ENCODE data around the gene OCA2. TPM values are rescaled to one million over a fixed set of nuclear protein-coding genes. Genes with fewer than 3 reads are reported as not detected.
"Not testable (repeated sequence)": the region's sequence is repeated elsewhere in the genome, so short reads cannot be mapped to it uniquely, and the experiment has no call there.

Gene OCA2
- under 1 TPM in 1 of 2 donors, not detected in 1; 0.14 TPM for total RNA-seq

DNA sequence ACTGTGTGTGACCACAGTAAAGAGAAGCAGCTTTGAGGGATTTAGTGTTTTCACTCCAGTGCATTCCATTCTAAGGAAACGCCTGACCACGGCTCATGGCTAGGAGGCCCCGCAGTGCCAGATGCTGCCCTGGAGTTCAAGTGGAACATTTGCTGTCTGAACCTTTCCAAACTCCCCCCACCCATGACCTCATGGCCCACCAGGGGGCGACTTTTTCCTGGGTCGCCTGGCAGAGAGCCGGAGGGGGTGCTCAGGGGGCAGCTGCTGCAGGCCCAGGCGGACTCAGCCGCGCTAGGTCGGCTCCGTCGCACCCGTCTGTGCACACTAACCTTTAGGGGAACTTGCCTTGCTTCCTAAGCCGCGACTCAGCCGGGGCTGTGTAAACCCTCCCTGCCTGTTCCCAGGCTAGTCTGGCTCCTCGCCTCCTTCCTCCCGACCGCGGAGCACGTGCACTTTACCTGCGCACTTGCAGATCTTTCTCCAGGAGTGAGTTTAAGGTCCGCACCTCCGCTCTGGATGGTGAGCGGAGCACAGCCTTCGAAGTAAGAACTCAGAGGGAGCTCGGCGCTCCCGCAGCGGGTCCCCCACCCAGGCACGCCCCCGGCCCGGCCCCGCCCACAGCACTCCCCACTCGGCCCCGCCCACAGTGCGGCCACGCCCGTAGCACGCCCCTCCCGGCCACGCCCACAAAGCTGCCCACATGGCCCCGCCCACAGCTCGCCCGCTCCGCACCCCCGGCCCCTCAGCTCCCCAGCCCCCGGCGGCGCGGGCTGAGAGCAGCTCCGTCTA is at the start of gene OCA2:
OCA2 (minus strand) TSS at position 550 of the 789 bp plus-strand sequence. CDS start 17,441 bp downstream, outside the sequence.
- Mint-ChIP-seq H3K27ac (no peak within 1 kb of the TSS), H3K36me3 (ENCODE audit: insufficient read depth in 2 of 2) (peaks cover 0 to 2% of the 10 kb centered on the region in 2 donors), H3K4me3 (peak within 1 kb of the TSS; percentile 61 to 79), H3K4me1 (ENCODE audit: low read depth) (peaks cover 12% of the 10 kb centered on the region), H3K9me3 (no peaks in the 10 kb centered on the region), H3K27me3 (ENCODE audit: low read depth) (peaks cover 37% of the 10 kb centered on the region)
- peak; percentile 9 to 27 for ATAC-seq (replicated peaks in 1 of 2)
- DNase-seq: peak; percentile 69 to 73

DNA sequence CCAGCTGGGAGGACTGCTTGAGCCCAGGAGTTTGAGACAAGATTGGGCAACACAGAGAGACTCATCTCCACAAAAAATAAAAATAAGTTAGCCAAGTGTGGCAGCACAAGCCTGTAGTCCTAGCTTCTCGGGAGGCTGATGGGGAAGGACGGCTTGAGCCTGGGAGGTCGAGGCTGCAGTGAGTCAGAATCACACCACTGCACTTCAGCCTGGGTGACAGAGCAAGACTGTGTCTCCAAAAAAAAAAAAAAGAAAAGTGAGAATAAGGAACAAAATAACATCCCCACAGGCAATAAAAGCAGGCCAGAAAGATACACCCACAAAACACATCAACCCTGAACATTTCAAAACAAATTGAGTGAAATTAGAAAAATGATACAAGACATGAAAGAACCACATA is 48.7 kb upstream of the OCA2 start:
- Mint-ChIP-seq H3K36me3 (ENCODE audit: insufficient read depth in 2 of 2) (peaks cover 9 to 29% of the 10 kb centered on the region in 2 donors), H3K4me3 (no peak overlapping the region), H3K27ac (peak overlapping the region; percentile 85), H3K27me3 (ENCODE audit: low read depth) (no peaks in the 10 kb centered on the region), H3K9me3 (peaks cover 5 to 15% of the 10 kb centered on the region in 2 donors), H3K4me1 (ENCODE audit: low read depth) (no peaks in the 10 kb centered on the region)
- DNase-seq: no peak
- ATAC-seq (replicated peaks in 1 of 2): no peak

DNA sequence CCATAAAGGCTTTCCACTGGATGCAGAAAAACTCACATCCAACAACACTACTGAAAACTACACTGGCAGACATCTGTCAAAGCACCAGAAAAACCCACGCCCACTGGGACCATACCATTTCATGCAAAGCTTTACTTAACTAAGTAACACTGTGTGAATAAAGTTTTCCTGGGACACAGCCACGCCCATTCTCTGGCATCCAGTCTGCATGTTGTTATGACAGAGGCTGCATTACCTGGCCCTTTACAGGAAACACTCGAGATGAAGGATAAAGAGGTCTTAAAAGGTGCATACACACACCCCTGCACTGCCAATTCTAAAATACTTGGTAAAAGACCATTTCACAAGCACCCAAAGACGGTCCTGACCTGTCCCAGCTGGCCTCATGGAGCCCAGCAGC is 46.3 kb upstream of the OCA2 start:
- not testable (repeated sequence) for ATAC-seq (replicated peaks in 1 of 2); H3K4me3 Mint-ChIP-seq; DNase-seq; H3K4me1 Mint-ChIP-seq (ENCODE audit: low read depth); H3K27me3 Mint-ChIP-seq (ENCODE audit: low read depth); H3K27ac Mint-ChIP-seq
- peaks cover 9 to 20% of the 10 kb centered on the region in 2 donors for H3K36me3 Mint-ChIP-seq (ENCODE audit: insufficient read depth in 2 of 2)
- H3K9me3 Mint-ChIP-seq: peaks cover 5 to 13% of the 10 kb centered on the region in 2 donors

DNA sequence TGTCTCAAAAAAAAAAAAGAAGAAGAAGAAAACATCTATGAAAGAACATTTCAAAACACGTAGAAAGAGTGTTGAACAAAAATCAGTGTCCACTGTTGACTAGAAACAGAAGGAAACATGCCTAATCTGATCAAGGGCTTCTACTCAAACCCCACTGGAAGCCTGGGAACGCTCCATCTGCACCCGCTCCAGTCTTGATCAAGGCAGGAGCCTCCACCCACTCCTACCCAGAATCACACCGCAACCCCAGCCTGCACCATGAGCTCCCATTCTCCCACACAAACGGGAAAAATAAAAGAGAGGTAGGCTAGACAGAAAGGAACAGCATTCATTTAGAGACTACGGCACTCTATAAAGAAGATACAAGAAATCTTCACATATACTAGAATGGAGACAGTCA is 40.9 kb upstream of the OCA2 start:
- Mint-ChIP-seq H3K27ac (no peak overlapping the region), H3K4me1 (ENCODE audit: low read depth) (peaks cover 16% of the 10 kb centered on the region), H3K36me3 (ENCODE audit: insufficient read depth in 2 of 2) (peaks cover 3 to 11% of the 10 kb centered on the region in 2 donors), H3K9me3 (no peaks in the 10 kb centered on the region), H3K27me3 (ENCODE audit: low read depth) (no peaks in the 10 kb centered on the region), H3K4me3 (no peak overlapping the region)
- ATAC-seq (replicated peaks in 1 of 2) (no peak), DNase-seq (no peak)

DNA sequence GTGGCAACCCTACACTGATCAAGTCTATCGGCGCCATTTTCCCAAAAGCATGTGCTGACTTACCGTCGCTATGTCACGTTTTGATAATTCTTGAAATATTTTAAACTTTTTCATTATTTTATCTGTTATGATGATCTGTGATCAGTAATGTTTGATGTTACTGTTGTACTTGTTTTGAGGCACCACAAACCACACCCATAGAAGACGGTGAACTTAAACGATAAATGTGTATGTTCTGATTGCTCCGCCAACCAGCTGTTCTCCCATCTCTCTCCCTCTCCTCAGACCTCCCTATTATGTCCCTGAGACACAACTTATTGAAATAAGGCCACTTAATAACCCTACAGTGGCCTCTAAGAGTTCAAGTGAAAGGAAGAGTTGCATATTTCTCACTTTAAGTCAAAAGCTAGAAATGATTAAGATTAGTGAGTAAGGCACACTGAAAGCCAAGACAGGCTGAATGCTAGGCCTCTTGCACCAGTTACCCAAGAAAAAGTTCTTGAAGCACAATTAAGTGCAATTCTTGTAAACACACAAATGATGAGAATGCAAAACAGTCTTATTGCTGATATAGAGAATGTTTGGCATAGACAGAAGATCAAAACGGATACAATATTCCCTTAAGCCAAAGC is 38.4 kb upstream of the OCA2 start:
- Mint-ChIP-seq H3K4me3 (peak overlapping the region in 1 of 2 donors; percentile 43), H3K36me3 (ENCODE audit: insufficient read depth in 2 of 2) (peaks cover 5 to 11% of the 10 kb centered on the region in 2 donors), H3K27ac (peak overlapping the region; percentile 14), H3K4me1 (ENCODE audit: low read depth) (peaks cover 16% of the 10 kb centered on the region)
- peak; percentile 20 to 79 for ATAC-seq (replicated peaks in 1 of 2)
- H3K9me3 Mint-ChIP-seq; DNase-seq; H3K27me3 Mint-ChIP-seq (ENCODE audit: low read depth): not testable (repeated sequence)

DNA sequence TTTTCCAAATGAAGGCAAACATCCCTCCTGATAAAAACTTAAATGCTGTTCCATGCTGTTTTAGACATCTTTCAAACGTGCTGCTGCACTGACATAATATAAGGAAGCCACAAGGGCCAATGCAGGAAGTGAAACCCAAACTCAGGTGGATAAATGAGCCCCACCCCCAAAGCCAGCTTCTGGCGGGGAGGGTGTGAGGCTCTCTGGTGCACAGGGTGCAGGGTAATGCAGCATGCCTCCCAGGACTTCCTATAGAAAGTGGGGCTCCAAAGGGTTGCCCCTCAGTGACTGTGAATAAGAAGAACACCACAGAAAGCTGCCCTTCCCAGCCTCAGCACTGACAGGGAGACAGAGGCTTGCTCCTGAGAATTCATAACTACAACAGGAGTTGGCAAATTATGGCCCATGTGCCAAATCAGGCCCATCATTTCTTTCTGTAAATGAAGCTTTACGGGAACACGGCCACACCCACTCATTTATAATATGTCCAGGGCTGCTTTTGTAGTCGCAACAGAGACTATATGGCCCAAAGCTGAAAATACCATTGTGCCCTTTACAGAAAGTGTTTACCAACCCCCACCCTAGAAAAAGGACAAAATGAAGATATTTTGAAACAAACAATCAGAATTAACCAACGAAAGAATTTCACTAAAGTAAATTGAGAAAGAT is 37.3 kb upstream of the OCA2 start:
- ATAC-seq (replicated peaks in 1 of 2) (peak; percentile 47 to 78), DNase-seq (peak in 1 of 2 donors; percentile 24)
- H3K9me3 Mint-ChIP-seq; H3K27me3 Mint-ChIP-seq (ENCODE audit: low read depth): not testable (repeated sequence)
- Mint-ChIP-seq H3K4me1 (ENCODE audit: low read depth) (peaks cover 16% of the 10 kb centered on the region), H3K4me3 (peak overlapping the region in 1 of 2 donors; percentile 75), H3K27ac (peak overlapping the region; percentile 95), H3K36me3 (ENCODE audit: insufficient read depth in 2 of 2) (peaks cover 5 to 11% of the 10 kb centered on the region in 2 donors)

DNA sequence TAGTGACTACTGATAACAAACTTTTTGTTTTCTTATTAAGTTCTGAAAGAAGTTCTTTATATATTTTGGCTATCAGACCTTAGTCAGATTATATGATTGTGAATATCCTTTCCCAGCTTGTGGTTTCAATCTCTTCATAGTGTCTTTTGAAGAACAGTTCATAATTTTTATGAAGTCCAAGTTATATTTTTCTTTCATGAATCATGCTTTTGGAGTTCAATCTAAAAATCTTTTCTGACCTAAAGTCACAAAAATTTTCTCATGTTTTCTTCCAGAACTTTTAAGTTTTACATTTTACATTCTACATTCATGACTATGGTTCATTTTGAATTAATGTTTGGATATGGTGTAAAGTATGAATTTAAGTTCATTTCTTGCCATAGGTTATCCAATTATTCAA is 34.2 kb upstream of the OCA2 start:
- Mint-ChIP-seq H3K4me1 (ENCODE audit: low read depth) (peaks cover 16% of the 10 kb centered on the region), H3K36me3 (ENCODE audit: insufficient read depth in 2 of 2) (peaks cover 3 to 6% of the 10 kb centered on the region in 2 donors), H3K27me3 (ENCODE audit: low read depth) (no peaks in the 10 kb centered on the region), H3K9me3 (no peaks in the 10 kb centered on the region), H3K4me3 (no peak overlapping the region), H3K27ac (peak overlapping the region; percentile 46)
- DNase-seq: no peak
- ATAC-seq (replicated peaks in 1 of 2): no peak

DNA sequence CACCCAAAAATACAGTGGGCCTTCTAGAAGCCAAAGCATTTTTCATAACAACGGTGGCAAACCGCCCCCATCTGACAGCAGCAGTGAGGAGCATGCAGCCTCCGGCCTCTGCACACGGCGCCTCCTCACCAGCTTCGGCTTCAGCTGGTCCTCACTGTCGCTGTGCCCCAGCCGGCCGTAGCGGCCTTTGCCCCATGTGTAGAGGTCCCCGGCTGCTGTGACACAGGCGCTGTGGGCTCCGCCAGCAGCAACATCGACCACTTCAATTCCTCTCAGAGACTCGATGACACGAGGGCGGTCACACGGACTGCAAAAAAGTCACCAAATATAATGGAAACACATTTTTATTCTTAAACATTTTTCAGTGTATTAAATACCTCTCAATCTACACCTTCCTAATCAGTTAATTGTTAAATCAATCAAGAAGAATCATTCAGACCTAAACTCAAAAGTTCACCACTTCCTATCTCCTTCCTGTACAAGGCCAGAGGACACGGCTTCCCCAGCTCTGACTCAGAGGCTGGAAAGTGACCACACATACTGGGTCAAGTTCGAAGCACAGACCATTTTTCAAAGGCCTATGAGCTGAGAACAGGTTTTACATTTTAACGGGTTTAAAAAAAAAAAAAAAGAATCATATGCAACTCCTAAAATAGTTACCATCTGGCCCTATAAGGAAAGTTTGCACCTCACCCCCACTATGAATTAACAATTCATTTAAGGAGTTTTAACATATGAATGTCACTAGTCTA is 33.6 kb upstream of the OCA2 start:
- Mint-ChIP-seq H3K27me3 (ENCODE audit: low read depth) (no peaks in the 10 kb centered on the region), H3K9me3 (no peaks in the 10 kb centered on the region), H3K27ac (peak overlapping the region; percentile 46), H3K36me3 (ENCODE audit: insufficient read depth in 2 of 2) (peaks cover 3 to 8% of the 10 kb centered on the region in 2 donors), H3K4me1 (ENCODE audit: low read depth) (peaks cover 13% of the 10 kb centered on the region), H3K4me3 (no peak overlapping the region)
- no peak for ATAC-seq (replicated peaks in 1 of 2)
- no peak for DNase-seq

DNA sequence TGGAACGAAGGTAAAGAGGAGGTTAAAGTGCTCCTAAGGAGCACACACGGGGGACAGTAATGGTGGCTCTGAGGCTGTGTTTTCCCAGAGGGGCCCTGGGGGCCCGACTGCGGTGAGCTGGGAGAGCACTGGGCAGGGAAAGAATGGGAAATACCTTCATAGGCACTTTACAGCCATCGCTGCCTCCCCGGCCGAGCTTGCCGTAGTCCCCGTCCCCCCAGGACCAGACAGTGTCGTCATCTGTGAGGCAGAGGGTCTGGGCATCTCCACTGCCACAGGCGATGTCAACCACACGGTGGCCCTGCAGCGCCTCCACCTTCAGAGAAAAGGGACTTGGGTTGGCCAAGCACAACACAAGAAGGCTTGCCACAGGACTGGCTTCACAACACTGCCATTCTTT is 32.8 kb upstream of the OCA2 start:
- Mint-ChIP-seq H3K27ac (no peak overlapping the region), H3K4me3 (no peak overlapping the region), H3K36me3 (ENCODE audit: insufficient read depth in 2 of 2) (peaks cover 3 to 8% of the 10 kb centered on the region in 2 donors), H3K27me3 (ENCODE audit: low read depth) (no peaks in the 10 kb centered on the region), H3K4me1 (ENCODE audit: low read depth) (peaks cover 6% of the 10 kb centered on the region), H3K9me3 (no peaks in the 10 kb centered on the region)
- DNase-seq (no peak), ATAC-seq (replicated peaks in 1 of 2) (no peak)

DNA sequence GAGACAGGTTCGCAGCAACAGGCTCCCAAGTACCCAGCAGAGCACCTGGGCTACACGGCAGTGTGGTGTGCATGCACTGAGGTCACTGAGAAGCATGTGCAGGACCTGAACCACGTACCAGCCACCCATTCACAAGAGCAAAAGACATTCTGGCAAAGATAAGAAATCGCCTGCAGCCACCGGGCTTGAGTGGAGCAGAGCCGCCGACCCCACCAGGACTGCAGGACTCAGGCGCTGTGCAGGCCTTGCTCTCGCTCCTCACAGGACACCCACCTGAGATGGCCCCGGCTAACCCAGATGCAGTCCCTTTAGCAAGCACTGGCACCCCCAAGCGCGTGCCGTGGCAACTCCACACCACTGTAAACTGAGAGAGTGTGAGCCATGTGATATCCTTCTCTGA is 32.3 kb upstream of the OCA2 start:
- peaks cover 3 to 8% of the 10 kb centered on the region in 2 donors for H3K36me3 Mint-ChIP-seq (ENCODE audit: insufficient read depth in 2 of 2)
- no peaks in the 10 kb centered on the region for H3K9me3 Mint-ChIP-seq
- H3K27ac Mint-ChIP-seq: no peak overlapping the region
- H3K27me3 Mint-ChIP-seq (ENCODE audit: low read depth): no peaks in the 10 kb centered on the region
- ATAC-seq (replicated peaks in 1 of 2) (no peak), DNase-seq (no peak)
- H3K4me3 Mint-ChIP-seq: no peak overlapping the region
- H3K4me1 Mint-ChIP-seq (ENCODE audit: low read depth): peaks cover under 1% of the 10 kb centered on the region

DNA sequence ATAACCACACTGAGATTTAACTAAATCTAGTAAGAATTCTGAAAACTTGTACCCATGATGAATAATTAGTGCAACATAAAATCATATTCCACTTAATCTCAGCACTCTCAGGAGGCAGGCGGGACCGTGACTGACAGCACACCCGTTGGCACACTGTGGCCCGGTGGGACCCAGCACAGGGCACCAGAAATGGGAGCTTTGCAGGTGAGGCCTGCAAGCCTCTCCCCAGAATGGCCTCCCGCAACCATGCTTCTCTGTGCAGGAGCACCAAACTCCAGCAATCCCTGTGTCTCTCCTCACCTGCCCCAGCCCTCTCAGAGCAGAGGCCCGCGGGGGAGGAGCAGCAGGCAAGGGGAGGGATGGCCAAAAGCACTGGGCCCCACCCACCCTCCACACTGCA is 31.5 kb upstream of the OCA2 start:
- Mint-ChIP-seq H3K27me3 (ENCODE audit: low read depth) (no peaks in the 10 kb centered on the region), H3K4me3 (no peak overlapping the region), H3K27ac (no peak overlapping the region), H3K9me3 (no peaks in the 10 kb centered on the region), H3K4me1 (ENCODE audit: low read depth) (no peaks in the 10 kb centered on the region), H3K36me3 (ENCODE audit: insufficient read depth in 2 of 2) (peaks cover 3 to 8% of the 10 kb centered on the region in 2 donors)
- DNase-seq (no peak), ATAC-seq (replicated peaks in 1 of 2) (no peak)

DNA sequence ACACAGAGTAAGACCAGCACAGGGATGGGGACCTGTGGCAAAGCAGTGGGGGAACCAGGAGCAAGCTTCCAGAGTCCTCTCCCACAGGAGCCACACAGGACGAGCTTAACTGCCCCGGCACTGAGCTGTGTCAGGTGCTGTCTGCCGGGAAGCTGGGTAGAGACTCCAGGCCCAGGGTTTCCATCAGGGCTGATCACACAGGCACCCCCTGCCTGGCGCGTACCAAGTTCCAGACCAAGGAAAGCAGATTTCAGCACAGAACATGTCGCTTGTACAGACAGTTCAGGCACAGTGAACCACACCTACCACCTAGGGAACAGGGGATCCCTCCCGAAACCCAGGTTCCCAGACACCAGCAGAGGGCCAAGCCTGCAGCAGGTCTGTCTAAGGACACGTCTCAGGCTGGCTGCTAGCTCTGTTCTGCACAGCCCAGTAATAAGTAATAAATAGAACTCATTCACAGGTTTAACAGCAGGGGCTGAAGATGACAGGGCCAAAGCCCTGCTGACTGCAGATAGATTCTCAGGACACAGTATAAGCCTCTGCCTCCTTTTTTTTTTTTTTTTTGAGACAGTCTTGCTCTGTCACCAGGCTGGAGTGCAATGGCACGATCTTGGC is 30.2 kb upstream of the OCA2 start:
- DNase-seq (no peak), ATAC-seq (replicated peaks in 1 of 2) (no peak)
- Mint-ChIP-seq H3K36me3 (ENCODE audit: insufficient read depth in 2 of 2) (peaks cover 2 to 4% of the 10 kb centered on the region in 2 donors), H3K27me3 (ENCODE audit: low read depth) (no peaks in the 10 kb centered on the region), H3K4me1 (ENCODE audit: low read depth) (no peaks in the 10 kb centered on the region), H3K27ac (peak overlapping the region; percentile 3), H3K4me3 (no peak overlapping the region), H3K9me3 (no peaks in the 10 kb centered on the region)
